GM21367 (cell line): Measurements from ENCODE around the gene DAP.
"Not testable (repeated sequence)": the region's sequence is repeated elsewhere in the genome, so short reads cannot be mapped to it uniquely, and the experiment has no call there.

Experiments used
- ATAC-seq: cut with Tn5 transposase; IDR thresholded peaks from one replicate; pipeline ENCODE4 v1.9.1; 2021; ENCODE audit not compliant: unreplicated experiment

DAP gene

DNA sequence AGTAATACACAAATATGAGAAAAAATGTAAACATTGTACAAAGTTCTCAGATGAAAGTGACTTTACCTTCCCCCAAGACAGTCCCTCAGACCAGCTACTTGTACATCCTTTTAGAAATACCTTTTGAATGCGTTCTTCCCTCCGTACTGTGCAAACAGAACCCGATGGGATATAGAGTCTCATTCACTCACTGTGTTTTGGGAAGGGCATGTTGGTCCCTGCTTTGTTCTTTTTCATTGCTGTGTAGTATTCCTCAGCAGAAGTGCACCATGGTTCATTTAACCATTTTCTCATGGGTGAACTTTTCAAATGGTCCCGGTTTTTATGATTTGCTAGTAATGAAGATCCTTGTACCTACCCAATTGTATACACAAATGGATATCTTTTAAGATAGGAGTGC, 102.8 kb downstream of the DAP start:
- no peak for ATAC-seq

DNA sequence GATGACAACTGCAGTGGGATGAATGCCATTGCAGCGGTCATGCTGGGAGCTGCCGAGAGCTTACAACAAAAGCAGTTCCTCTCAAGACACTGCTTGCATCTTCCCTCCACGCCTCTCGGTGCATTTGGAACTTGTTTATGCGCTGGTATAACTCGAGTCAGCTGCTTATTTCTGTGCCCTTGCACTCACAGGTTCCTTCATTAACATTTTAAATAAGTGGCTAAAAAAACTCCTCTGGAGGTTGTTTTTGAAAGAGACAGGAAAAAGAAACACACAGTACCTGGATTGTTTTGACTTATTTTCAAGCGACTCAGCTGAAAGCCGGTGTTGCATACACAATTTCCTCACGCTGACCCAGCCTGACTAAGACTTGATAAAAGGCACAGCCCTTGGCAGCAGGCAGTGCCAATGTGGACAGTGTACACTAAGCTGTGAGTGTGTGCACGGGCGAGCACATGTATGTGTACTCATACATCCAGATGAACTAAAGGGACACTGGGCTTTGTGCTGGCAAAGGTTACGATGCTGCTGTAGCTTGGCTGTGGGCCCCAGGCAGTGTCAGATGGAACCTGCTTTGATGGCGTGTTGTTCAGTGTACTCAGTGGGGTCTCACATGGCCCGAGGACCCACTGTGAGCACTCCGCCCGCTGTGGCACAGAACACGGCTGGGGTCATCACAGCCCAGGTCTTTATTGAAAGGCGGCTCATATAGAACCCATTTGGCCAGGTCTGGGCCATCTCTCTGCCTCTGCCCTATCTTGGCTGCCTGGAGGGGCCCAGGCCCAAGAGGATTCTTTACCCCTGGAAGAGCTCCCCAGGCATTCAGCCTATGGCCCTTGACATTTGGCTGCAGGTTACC, 104.8 kb downstream of the DAP start:
- ATAC-seq, result no peak

- no peak for ATAC-seq
Observed at GRCh38 chr5:10655161-10655971, 105.7 kb downstream of the DAP start.

- no peak for ATAC-seq
Observed at GRCh38 chr5:10654566-10654965, 106.5 kb downstream of the DAP start.

- no peak for ATAC-seq
Observed at GRCh38 chr5:10653751-10654400, 107.2 kb downstream of the DAP start.

GRCh38 chr5:10653043-10653442, 108.0 kb downstream of the DAP start:
- no peak for ATAC-seq

GRCh38 chr5:10652606-10653005, 108.4 kb downstream of the DAP start:
- no peak for ATAC-seq

- ATAC-seq, result no peak
Observed at GRCh38 chr5:10652151-10652550, 108.9 kb downstream of the DAP start.

GRCh38 chr5:10649666-10650380, 111.2 kb downstream of the DAP start:
- ATAC-seq, result no peak

GRCh38 chr5:10648806-10649665, 112.0 kb downstream of the DAP start:
- no peak for ATAC-seq

GRCh38 chr5:10647640-10648039, 113.4 kb downstream of the DAP start:
- ATAC-seq, result no peak

DNA sequence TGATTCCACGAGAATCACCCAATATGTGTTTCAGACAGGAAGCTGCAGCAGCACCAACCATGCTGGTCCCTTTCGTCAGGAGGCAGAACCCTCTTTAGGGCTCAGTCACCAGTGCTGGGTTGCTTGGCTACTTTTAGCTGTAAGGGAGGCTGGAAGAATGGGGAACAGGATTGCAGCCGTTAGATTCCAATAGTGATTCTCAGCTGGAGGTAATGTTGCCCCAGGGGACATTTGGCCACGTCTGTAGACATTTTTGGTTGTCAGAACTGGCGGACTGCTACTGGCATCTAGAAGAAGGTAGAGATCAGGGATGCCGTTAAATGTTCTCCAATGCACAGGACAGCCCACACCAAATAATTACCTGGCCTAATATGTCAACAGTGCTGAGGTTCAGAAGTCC, 115.4 kb downstream of the DAP start:
- no peak for ATAC-seq

DNA sequence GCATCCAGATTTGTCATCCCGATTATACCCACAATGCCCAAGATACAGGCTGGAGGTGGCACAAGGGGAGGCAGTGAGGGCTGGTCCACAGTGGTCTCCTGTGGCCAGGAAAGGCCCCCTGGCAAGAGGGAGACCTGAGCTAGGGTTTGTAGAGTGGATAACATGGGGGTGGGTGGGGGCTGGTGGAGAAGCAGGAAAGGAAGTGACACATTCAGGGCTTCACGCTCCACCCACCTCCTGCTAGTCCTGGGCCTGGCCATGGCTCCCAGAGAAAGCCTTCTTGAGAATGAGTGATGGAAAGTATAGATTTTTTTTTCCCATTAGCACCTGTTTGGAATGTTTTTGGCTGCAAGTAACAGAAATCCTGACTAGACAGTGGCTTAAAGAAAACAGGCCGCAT, 115.9 kb downstream of the DAP start:
- ATAC-seq, result no peak

DNA sequence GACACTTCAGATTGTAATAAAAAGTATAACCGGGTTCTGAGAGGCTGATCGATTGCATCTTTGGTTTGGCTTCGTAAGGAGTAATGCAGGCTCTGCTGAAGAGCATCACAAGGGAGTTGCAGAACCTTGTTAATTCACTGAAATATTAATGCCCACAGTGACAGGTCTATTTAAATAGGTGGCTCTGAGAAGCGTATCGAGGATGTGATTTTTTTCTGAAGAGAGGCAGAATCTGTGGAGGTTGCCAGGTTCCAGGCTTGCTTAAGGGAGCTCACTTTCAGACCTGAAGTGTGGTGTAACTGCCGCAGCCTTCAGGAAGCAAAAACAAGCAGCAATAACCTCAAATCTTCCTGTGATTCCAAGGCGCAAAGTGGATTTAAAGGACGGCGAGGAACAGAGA, 116.8 kb downstream of the DAP start:
- no peak for ATAC-seq

DNA sequence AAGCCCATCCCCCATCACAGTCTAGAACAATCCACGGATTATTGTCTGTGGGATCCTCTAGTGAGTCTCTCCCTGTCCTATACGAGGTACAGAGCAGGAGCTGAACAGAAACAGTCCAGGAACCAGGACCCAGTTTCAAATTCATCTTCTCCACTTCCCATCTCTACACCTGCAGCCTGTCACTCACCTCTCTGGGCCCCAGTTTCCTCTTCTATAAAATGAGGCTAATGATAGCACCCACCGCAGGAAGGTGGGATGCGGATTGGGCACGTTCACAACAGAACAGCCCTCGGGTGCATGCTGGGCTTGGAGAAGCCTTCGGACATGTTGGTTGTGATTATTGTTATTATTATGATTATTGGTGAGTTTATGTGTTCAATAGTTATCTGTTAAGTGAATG, 118.7 kb downstream of the DAP start:
- ATAC-seq, result no peak

DNA sequence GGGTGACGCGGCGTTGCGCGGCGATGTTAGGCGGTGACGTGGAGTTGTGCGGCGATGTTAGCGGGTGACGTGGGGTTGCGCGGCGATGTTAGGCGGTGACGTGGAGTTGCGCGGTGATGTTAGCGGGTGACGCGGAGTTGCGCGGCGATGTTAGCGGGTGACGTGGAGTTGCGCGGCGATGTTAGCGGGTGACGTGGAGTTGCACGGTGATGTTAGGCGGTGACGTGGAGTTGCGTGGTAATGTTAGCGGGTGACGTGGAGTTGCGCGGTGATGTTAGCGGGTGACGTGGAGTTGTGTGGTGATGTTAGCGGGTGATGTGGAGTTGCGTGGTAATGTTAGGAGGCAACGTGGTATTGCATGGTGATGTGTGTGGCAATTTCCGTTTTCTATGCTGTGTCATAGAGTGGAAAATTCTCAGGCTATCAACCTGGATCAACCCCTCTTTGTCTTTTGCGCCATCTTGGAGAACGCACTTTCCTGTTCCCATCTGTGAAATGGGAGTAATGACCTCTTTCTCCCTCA, 121.1 kb downstream of the DAP start:
- no peak for ATAC-seq

GRCh38 chr5:10638723-10639122, 122.3 kb downstream of the DAP start:
- not testable (repeated sequence) for ATAC-seq

- no peak for ATAC-seq
Observed at GRCh38 chr5:10637944-10638343, 123.1 kb downstream of the DAP start.

DNA sequence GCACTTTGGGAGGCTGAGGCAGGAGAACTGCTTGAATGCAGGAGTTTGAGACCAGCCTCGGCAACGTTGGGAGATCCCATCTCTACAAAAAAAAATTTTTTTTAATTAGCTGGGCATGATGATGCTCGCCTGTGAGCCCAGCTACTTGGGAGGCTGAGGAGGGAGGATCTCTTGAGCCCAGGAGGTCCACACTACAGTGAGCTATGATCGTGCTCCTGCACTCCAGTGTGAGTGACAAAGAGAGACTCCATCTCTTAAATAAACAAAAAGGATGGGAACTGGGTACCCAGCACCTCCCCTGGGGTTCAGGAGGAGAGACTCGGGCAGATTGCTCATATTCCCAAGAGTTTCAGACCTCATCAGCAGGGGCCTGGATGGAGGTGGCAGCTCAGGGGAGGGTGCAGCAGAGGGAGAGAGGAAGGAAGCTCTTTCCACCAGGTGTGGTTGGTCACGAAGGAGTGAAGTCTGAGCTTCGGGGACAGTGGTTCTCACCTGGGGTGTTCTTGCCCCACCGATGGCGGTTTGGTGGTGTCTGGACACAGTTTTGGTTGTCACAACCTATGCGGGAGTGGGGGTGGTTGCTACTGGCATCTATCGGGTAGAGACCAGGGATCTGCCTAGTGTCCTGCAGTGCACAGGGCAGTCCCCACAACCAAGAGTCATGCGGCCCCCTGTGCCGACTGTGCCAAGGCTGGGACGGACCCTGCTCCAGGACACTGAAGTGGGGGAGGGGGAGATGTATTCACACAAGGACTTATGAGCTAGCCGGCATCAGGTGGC, 124.5 kb downstream of the DAP start:
- ATAC-seq, result no peak
